HepG2 (cell line): ENCODE results near the gene H2AZ1. TPM values are rescaled to one million over a fixed set of nuclear protein-coding genes. Genes with fewer than 3 reads are reported as not detected.

Experiments used
- CENPX ChIP-seq: sonication (generic); formaldehyde crosslinking; IDR thresholded peaks from 2 replicates; pipeline ENCODE4 v1.9.0; 2021; ENCODE audit warnings: mild to moderate bottlenecking, missing genetic modification reagents, moderate library complexity
- GATA4 ChIP-seq: sonication (generic); IDR thresholded peaks from 2 replicates; pipeline ENCODE4 v1.6.1; 2016; ENCODE audit warnings: antibody characterized with exemption, low read depth, borderline replicate concordance
- HES4 ChIP-seq: sonication (generic); formaldehyde crosslinking; IDR thresholded peaks from 2 replicates; pipeline ENCODE4 v1.9.0; 2021; ENCODE audit warnings: mild to moderate bottlenecking, missing genetic modification reagents, borderline replicate concordance
- MAFF ChIP-seq: IDR thresholded peaks from 2 replicates; pipeline ENCODE4 v1.6.1; 2011; ENCODE audit warnings: low read depth, low read length, improper control_type of control experiment
- NAIF1 ChIP-seq: sonication (generic); formaldehyde crosslinking; IDR thresholded peaks from 2 replicates; pipeline ENCODE4 v1.5.0; 2020; ENCODE audit warnings: mild to moderate bottlenecking, missing genetic modification reagents, borderline replicate concordance
- RBFOX2 ChIP-seq: fragments of 200-400 bp; formaldehyde crosslinking; IDR thresholded peaks from 2 replicates; pipeline ENCODE4 v1.6.1; 2017; ENCODE audit warnings: low read depth, mild to moderate bottlenecking, low read length
- ZFP82 ChIP-seq: sonication (generic); formaldehyde crosslinking; IDR thresholded peaks from 2 replicates; pipeline ENCODE4 v1.5.1; 2020; ENCODE audit warnings: mild to moderate bottlenecking, missing genetic modification reagents, borderline replicate concordance
- ZNF256 ChIP-seq: sonication (generic); formaldehyde crosslinking; conservative IDR thresholded peaks from 2 replicates; pipeline ENCODE4 v1.4.0; 2020; ENCODE audit warnings: missing genetic modification reagents
- ZNF280B ChIP-seq: sonication (generic); formaldehyde crosslinking; IDR thresholded peaks from 2 replicates; pipeline ENCODE4 v1.5.0; 2020; ENCODE audit warnings: missing genetic modification reagents, mild to moderate bottlenecking, borderline replicate concordance
- ZNF501 ChIP-seq: sonication (generic); formaldehyde crosslinking; IDR thresholded peaks from 2 replicates; pipeline ENCODE4 v1.5.1; 2020; ENCODE audit warnings: mild to moderate bottlenecking, moderate library complexity, missing genetic modification reagents
- ZNF644 ChIP-seq: IDR thresholded peaks from 2 replicates; pipeline ENCODE4 v1.6.1; 2016; ENCODE audit warnings: low read depth
- polyA plus RNA-seq, 8 experiments: library from polyadenylated mRNA; depleted of rRNA in 3 of 8; stranded (reverse) in 7 of 8; unstranded in 1 of 8; fragments of >200 nt; fragmentation: Illumina TruSeq in 4 of 8; extraction: Trizol in 4 of 8; gene quantifications; 2 replicates each; pipeline versions ENCODE4 v1.2.1 to v1.2.3, GENCODE V29; 2011 to 2016; ENCODE audit warnings: low read depth in 4 of 8, missing spikeins in 1 of 8, mixed read lengths in 1 of 8; ENCODE audit not compliant: insufficient read depth in 1 of 8
- total RNA-seq, 5 experiments: library from RNA; depleted of rRNA; stranded (reverse); fragments of >200 nt; fragmentation: Illumina TruSeq; extraction: Trizol; gene quantifications; 2 replicates each; pipeline ENCODE4 v1.2.3, GENCODE V29; 2016; ENCODE audit warnings: low read depth in 1 of 5
- TF ChIP-seq, protein P1 (sequence below), 2 experiments: IDR thresholded peaks; 2 replicates each; pipeline ENCODE4 v1.6.1; 2011 to 2012; ENCODE audit warnings: low read length in 2 of 2, borderline replicate concordance in 1 of 2, low read depth in 1 of 2, mild to moderate bottlenecking in 1 of 2, moderate library complexity in 1 of 2
- TF ChIP-seq, protein P2 (sequence below): sonication (generic); formaldehyde crosslinking; IDR thresholded peaks from 2 replicates; pipeline ENCODE4 v1.5.0; 2020; ENCODE audit warnings: mild to moderate bottlenecking, missing genetic modification reagents, borderline replicate concordance
- TF ChIP-seq, protein P3 (sequence below): sonication (generic); formaldehyde crosslinking; IDR thresholded peaks from 2 replicates; pipeline ENCODE4 v1.4.0; 2020; ENCODE audit warnings: missing genetic modification reagents

The H2AZ1 gene
- total and polyA plus RNA-seq, 2 of the 13 experiments (the other 11 are each of a cell fraction or from before 2014, with no cell fraction given): 301 to 574 TPM

DNA sequence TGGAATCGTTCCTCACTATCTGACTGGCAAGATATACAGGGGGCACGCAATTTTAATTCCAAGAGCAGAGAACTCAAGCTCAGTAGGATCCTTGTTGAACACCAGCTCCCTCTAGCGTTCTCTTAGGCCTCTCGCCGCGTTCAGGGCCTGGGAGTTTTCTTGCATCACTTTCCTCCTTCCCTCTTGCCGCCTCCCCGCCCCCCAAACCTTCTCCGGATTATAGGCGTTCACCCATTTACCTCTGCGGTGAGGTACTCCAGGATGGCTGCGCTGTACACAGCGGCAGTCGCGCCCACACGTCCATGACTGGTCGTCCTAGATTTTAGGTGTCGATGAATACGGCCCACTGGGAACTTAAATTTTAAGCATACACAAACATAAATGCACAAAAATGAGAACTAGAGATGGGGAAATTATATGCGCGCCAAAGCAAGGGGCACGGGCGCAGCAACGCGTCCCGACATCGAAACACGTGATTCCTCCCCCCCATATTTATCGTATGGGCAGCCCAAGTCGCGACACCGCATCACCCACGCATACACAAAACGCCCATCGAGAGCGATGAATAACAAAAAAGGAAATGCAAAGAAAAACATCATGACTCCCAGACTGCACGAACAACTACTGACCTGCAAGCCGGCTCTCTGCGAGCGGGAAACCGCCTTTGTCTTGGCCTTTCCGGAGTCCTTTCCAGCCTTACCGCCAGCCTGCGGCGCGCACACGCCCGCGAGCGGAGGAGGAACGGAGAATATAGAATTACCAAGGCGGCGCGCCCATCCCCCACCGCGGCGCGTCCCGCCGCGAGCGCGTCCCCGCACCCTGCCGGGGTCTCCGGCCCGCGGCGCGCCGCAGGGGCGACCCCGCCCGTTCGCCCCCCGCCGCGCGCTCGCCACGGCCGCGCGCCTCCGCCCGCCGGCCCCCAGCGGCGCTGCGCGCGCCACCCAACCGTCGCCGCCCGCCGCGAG is 759 bp downstream of the H2AZ1 start (continued):
- TF ChIP-seq, protein P1, sequence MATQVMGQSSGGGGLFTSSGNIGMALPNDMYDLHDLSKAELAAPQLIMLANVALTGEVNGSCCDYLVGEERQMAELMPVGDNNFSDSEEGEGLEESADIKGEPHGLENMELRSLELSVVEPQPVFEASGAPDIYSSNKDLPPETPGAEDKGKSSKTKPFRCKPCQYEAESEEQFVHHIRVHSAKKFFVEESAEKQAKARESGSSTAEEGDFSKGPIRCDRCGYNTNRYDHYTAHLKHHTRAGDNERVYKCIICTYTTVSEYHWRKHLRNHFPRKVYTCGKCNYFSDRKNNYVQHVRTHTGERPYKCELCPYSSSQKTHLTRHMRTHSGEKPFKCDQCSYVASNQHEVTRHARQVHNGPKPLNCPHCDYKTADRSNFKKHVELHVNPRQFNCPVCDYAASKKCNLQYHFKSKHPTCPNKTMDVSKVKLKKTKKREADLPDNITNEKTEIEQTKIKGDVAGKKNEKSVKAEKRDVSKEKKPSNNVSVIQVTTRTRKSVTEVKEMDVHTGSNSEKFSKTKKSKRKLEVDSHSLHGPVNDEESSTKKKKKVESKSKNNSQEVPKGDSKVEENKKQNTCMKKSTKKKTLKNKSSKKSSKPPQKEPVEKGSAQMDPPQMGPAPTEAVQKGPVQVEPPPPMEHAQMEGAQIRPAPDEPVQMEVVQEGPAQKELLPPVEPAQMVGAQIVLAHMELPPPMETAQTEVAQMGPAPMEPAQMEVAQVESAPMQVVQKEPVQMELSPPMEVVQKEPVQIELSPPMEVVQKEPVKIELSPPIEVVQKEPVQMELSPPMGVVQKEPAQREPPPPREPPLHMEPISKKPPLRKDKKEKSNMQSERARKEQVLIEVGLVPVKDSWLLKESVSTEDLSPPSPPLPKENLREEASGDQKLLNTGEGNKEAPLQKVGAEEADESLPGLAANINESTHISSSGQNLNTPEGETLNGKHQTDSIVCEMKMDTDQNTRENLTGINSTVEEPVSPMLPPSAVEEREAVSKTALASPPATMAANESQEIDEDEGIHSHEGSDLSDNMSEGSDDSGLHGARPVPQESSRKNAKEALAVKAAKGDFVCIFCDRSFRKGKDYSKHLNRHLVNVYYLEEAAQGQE (IDR thresholded peaks at IDR 0.05; ENCODE audit: borderline replicate concordance in 1 of 2, low read depth in 1 of 2, low read length in 2 of 2): no peak
- no peak for TF ChIP-seq ZNF256 (CRISPR knock-in tag)
- TF ChIP-seq GATA4: no peak
- no peak for TF ChIP-seq ZNF280B (CRISPR knock-in tag)
- TF ChIP-seq ZNF644 (CRISPR knock-in tag): peak; percentile 21; the same call in 1 of the 2 replicates
- TF ChIP-seq HES4 (CRISPR knock-in tag): no peak
- TF ChIP-seq MAFF: no peak
- TF ChIP-seq, protein P2, sequence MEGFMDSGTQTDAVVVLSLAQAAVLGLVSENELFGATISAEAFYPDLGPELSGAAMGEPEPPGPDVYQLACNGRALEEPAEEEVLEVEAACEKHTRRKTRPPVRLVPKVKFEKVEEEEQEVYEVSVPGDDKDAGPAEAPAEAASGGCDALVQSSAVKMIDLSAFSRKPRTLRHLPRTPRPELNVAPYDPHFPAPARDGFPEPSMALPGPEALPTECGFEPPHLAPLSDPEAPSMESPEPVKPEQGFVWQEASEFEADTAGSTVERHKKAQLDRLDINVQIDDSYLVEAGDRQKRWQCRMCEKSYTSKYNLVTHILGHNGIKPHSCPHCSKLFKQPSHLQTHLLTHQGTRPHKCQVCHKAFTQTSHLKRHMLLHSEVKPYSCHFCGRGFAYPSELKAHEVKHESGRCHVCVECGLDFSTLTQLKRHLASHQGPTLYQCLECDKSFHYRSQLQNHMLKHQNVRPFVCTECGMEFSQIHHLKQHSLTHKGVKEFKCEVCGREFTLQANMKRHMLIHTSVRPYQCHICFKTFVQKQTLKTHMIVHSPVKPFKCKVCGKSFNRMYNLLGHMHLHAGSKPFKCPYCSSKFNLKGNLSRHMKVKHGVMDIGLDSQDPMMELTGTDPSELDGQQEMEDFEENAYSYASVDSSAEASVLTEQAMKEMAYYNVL (CRISPR knock-in tag): no peak
- no peak for TF ChIP-seq NAIF1 (CRISPR knock-in tag)
- peak; percentile 76 for TF ChIP-seq RBFOX2
- TF ChIP-seq ZFP82 (CRISPR knock-in tag): 0 out of 2 replicates have a peak, but pooled peaks have one; percentile 53
- TF ChIP-seq CENPX (CRISPR knock-in tag): no peak
- peak; percentile 61 for TF ChIP-seq ZNF501 (CRISPR knock-in tag)
- TF ChIP-seq, protein P3, sequence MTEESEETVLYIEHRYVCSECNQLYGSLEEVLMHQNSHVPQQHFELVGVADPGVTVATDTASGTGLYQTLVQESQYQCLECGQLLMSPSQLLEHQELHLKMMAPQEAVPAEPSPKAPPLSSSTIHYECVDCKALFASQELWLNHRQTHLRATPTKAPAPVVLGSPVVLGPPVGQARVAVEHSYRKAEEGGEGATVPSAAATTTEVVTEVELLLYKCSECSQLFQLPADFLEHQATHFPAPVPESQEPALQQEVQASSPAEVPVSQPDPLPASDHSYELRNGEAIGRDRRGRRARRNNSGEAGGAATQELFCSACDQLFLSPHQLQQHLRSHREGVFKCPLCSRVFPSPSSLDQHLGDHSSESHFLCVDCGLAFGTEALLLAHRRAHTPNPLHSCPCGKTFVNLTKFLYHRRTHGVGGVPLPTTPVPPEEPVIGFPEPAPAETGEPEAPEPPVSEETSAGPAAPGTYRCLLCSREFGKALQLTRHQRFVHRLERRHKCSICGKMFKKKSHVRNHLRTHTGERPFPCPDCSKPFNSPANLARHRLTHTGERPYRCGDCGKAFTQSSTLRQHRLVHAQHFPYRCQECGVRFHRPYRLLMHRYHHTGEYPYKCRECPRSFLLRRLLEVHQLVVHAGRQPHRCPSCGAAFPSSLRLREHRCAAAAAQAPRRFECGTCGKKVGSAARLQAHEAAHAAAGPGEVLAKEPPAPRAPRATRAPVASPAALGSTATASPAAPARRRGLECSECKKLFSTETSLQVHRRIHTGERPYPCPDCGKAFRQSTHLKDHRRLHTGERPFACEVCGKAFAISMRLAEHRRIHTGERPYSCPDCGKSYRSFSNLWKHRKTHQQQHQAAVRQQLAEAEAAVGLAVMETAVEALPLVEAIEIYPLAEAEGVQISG (CRISPR knock-in tag): peak; percentile 61
